GM13977 (cell line): ENCODE measurements around the gene ITGB3.

Source experiments
- DNase-seq: peaks from one replicate; pipeline ENCODE4 v3.0.0; 2012; ENCODE audit warnings: low spot score
- CTCF ChIP-seq: IDR thresholded peaks from 2 replicates; pipeline ENCODE4 v1.5.1; 2012; ENCODE audit warnings: mild to moderate bottlenecking, control low read depth; ENCODE audit not compliant: insufficient read depth; ENCODE audit errors: extremely low read depth, missing control alignments
- in situ Hi-C: fragments of 300-500 bp; cut with MboI; formaldehyde crosslinking; loops from one replicate; pipeline ENCODE4 v1.12.0; 2022; ENCODE audit warnings: low sequenced_read_pairs, low pct_unique_long_range_greater_than_20kb, mixed read lengths, inconsistent platforms; ENCODE audit not compliant: unreplicated experiment

The ITGB3 gene

GRCh38 chr17:47301161-47301560 lies 47.5 kb downstream of the ITGB3 start:
- no peak for DNase-seq
- in situ Hi-C loops = no loop called here
- no peak for TF ChIP-seq CTCF

GRCh38 chr17:47301831-47302230 lies 48.2 kb downstream of the ITGB3 start:
- no peak for DNase-seq
- in situ Hi-C loops = no loop called here
- no peak for TF ChIP-seq CTCF

GRCh38 chr17:47304186-47304585 lies 50.6 kb downstream of the ITGB3 start:
- no peak for DNase-seq
- in situ Hi-C loops = no loop called here
- no peak for TF ChIP-seq CTCF

- in situ Hi-C loops = no loop called here
- no peak for DNase-seq
- TF ChIP-seq CTCF = no peak
Measured at GRCh38 chr17:47305302-47305923, 51.8 kb downstream of the ITGB3 start.

GRCh38 chr17:47310186-47310733 lies 56.6 kb downstream of the ITGB3 start:
- no peak for TF ChIP-seq CTCF
- in situ Hi-C loops = loop anchor here (10.0 kb wide), 1 partner anchor 75 kb away; no protein-coding TSS in a partner anchor
- no peak for DNase-seq

GRCh38 chr17:47311420-47311819 lies 57.8 kb downstream of the ITGB3 start:
- no peak for DNase-seq
- in situ Hi-C loops = loop anchor here (10.0 kb wide), 1 partner anchor 77 kb away; no protein-coding TSS in a partner anchor
- no peak for TF ChIP-seq CTCF
